ENCODE results near the gene PRELP.

Gene PRELP

GRCh38 chr1:203450001-203450400 lies 25.6 kb upstream of the PRELP start:
- H3K9me3 ChIP-seq (ENCODE audit: control insufficient read depth, low read length), result peaks cover 10% of the 10 kb centered on the region
- no peak overlapping the region for H2AK5ac ChIP-seq (ENCODE audit: low read length, severe bottlenecking)
- no peak for DNase-seq
- no peak overlapping the region for H3K18ac ChIP-seq (ENCODE audit: low read depth in 1 of 2, low read length in 2 of 2)
- no peak overlapping the region for H3K23ac ChIP-seq (ENCODE audit: low read length in 2 of 2)
- H3K4me2 ChIP-seq (ENCODE audit: low read length, poor library complexity, severe bottlenecking), result no peak overlapping the region
- H4K91ac ChIP-seq (ENCODE audit: low read length), result no peak overlapping the region
- no peak overlapping the region for H3K14ac ChIP-seq (ENCODE audit: low read length in 2 of 2)
- H4K8ac ChIP-seq (ENCODE audit: low read length), result no peak overlapping the region
- no CpG with 5 or more reads among the region's 1 CpG for WGBS
- H3K79me1 ChIP-seq (replicated peaks; ENCODE audit: low read length, poor library complexity, severe bottlenecking), result no peaks in the 10 kb centered on the region
- H3K4me1 ChIP-seq (ENCODE audit: control insufficient read depth, insufficient read depth, low read depth, low read length), result peaks cover 2% of the 10 kb centered on the region
- H3K36me3 ChIP-seq (ENCODE audit: control insufficient read depth in 1 of 2, insufficient read depth in 2 of 2, low read depth in 1 of 2, low read length in 2 of 2), result no peaks in the 10 kb centered on the region
- no peak overlapping the region for H2BK12ac ChIP-seq (ENCODE audit: low read length in 2 of 2)
- no peak overlapping the region for H2BK5ac ChIP-seq (ENCODE audit: low read depth, low read length, poor library complexity, severe bottlenecking)
- H3K27ac ChIP-seq (ENCODE audit: low read length, poor library complexity, severe bottlenecking), result no peak overlapping the region
- no peak overlapping the region for H3K4ac ChIP-seq (ENCODE audit: low read depth in 1 of 2, low read length in 2 of 2)
- peaks cover 0 to 69% of the 10 kb centered on the region in 2 experiments for H3K27me3 ChIP-seq (ENCODE audit: control insufficient read depth in 1 of 2, insufficient read depth in 1 of 2, low read length in 2 of 2)
- no peak overlapping the region for H2AFZ ChIP-seq (ENCODE audit: low read depth, low read length)
- no peak overlapping the region for H2BK15ac ChIP-seq (ENCODE audit: low read depth, poor library complexity, severe bottlenecking)
- no peak overlapping the region for H3K9ac ChIP-seq (ENCODE audit: low read length)
- H2BK120ac ChIP-seq (ENCODE audit: low read depth, low read length), result no peak overlapping the region
- H3K4me3 ChIP-seq (ENCODE audit: insufficient read depth in 1 of 2, low read depth in 1 of 2, low read length in 2 of 2), result no peak overlapping the region

- Histone ChIP-seq H4K91ac (ENCODE audit: low read length) (no peak overlapping the region), H3K27ac (ENCODE audit: low read length, poor library complexity, severe bottlenecking) (no peak overlapping the region), H3K23ac (ENCODE audit: low read length in 2 of 2) (no peak overlapping the region), H3K9me3 (ENCODE audit: control insufficient read depth, low read length) (peaks cover 4% of the 10 kb centered on the region), H2AK5ac (ENCODE audit: low read length, severe bottlenecking) (no peak overlapping the region), H3K36me3 (ENCODE audit: control insufficient read depth in 1 of 2, insufficient read depth in 2 of 2, low read depth in 1 of 2, low read length in 2 of 2) (no peaks in the 10 kb centered on the region), H3K9ac (ENCODE audit: low read length) (no peak overlapping the region), H2BK12ac (ENCODE audit: low read length in 2 of 2) (no peak overlapping the region), H2BK15ac (ENCODE audit: low read depth, poor library complexity, severe bottlenecking) (no peak overlapping the region), H3K79me1 (replicated peaks; ENCODE audit: low read length, poor library complexity, severe bottlenecking) (no peaks in the 10 kb centered on the region), H2BK120ac (ENCODE audit: low read depth, low read length) (no peak overlapping the region), H3K14ac (ENCODE audit: low read length in 2 of 2) (peak overlapping the region in 1 of 2 experiments; percentile 11), H2BK5ac (ENCODE audit: low read depth, low read length, poor library complexity, severe bottlenecking) (no peak overlapping the region), H3K4me1 (ENCODE audit: control insufficient read depth, insufficient read depth, low read depth, low read length) (peaks cover 3% of the 10 kb centered on the region), H3K18ac (ENCODE audit: low read depth in 1 of 2, low read length in 2 of 2) (no peak overlapping the region), H2AFZ (ENCODE audit: low read depth, low read length) (no peak overlapping the region), H3K4me2 (ENCODE audit: low read length, poor library complexity, severe bottlenecking) (no peak overlapping the region), H4K8ac (ENCODE audit: low read length) (no peak overlapping the region), H3K4me3 (ENCODE audit: insufficient read depth in 1 of 2, low read depth in 1 of 2, low read length in 2 of 2) (no peak overlapping the region), H3K4ac (ENCODE audit: low read depth in 1 of 2, low read length in 2 of 2) (no peak overlapping the region), H3K27me3 (ENCODE audit: control insufficient read depth in 1 of 2, insufficient read depth in 1 of 2, low read length in 2 of 2) (peaks cover 0 to 65% of the 10 kb centered on the region in 2 experiments)
- 83% methylated on average over 14 of the region's 17 CpGs for whole genome bisulfite sequencing
- no peak for DNase-seq
Observed at GRCh38 chr1:203450479-203451149, 25.0 kb upstream of the PRELP start.

GRCh38 chr1:203451836-203452784 lies 23.5 kb upstream of the PRELP start:
- Histone ChIP-seq H2BK120ac (ENCODE audit: low read depth, low read length) (no peak overlapping the region), H3K4me1 (ENCODE audit: control insufficient read depth, insufficient read depth, low read depth, low read length) (peaks cover 3% of the 10 kb centered on the region), H3K9ac (ENCODE audit: low read length) (no peak overlapping the region), H3K4me2 (ENCODE audit: low read length, poor library complexity, severe bottlenecking) (no peak overlapping the region), H2BK12ac (ENCODE audit: low read length in 2 of 2) (no peak overlapping the region), H2BK5ac (ENCODE audit: low read depth, low read length, poor library complexity, severe bottlenecking) (no peak overlapping the region), H3K4ac (ENCODE audit: low read depth in 1 of 2, low read length in 2 of 2) (no peak overlapping the region), H3K9me3 (ENCODE audit: control insufficient read depth, low read length) (no peaks in the 10 kb centered on the region), H3K14ac (ENCODE audit: low read length in 2 of 2) (no peak overlapping the region), H2AK5ac (ENCODE audit: low read length, severe bottlenecking) (no peak overlapping the region), H3K27me3 (ENCODE audit: control insufficient read depth in 1 of 2, insufficient read depth in 1 of 2, low read length in 2 of 2) (peaks cover 0 to 54% of the 10 kb centered on the region in 2 experiments), H2AFZ (ENCODE audit: low read depth, low read length) (no peak overlapping the region), H2BK15ac (ENCODE audit: low read depth, poor library complexity, severe bottlenecking) (no peak overlapping the region), H3K18ac (ENCODE audit: low read depth in 1 of 2, low read length in 2 of 2) (no peak overlapping the region), H3K36me3 (ENCODE audit: control insufficient read depth in 1 of 2, insufficient read depth in 2 of 2, low read depth in 1 of 2, low read length in 2 of 2) (no peaks in the 10 kb centered on the region), H4K91ac (ENCODE audit: low read length) (no peak overlapping the region), H3K79me1 (replicated peaks; ENCODE audit: low read length, poor library complexity, severe bottlenecking) (no peaks in the 10 kb centered on the region), H3K4me3 (ENCODE audit: insufficient read depth in 1 of 2, low read depth in 1 of 2, low read length in 2 of 2) (no peak overlapping the region), H3K27ac (ENCODE audit: low read length, poor library complexity, severe bottlenecking) (no peak overlapping the region), H3K23ac (ENCODE audit: low read length in 2 of 2) (no peak overlapping the region), H4K8ac (ENCODE audit: low read length) (no peak overlapping the region)
- 51% methylated on average over 2 of the region's 2 CpGs for WGBS
- no peak for DNase-seq

GRCh38 chr1:203453016-203453415 lies 22.6 kb upstream of the PRELP start:
- Histone ChIP-seq H2BK12ac (ENCODE audit: low read length in 2 of 2) (no peak overlapping the region), H3K4me2 (ENCODE audit: low read length, poor library complexity, severe bottlenecking) (no peak overlapping the region), H3K36me3 (ENCODE audit: control insufficient read depth in 1 of 2, insufficient read depth in 2 of 2, low read depth in 1 of 2, low read length in 2 of 2) (no peaks in the 10 kb centered on the region), H3K9ac (ENCODE audit: low read length) (no peak overlapping the region), H3K27me3 (ENCODE audit: control insufficient read depth in 1 of 2, insufficient read depth in 1 of 2, low read length in 2 of 2) (peaks cover 0 to 49% of the 10 kb centered on the region in 2 experiments), H2AK5ac (ENCODE audit: low read length, severe bottlenecking) (no peak overlapping the region), H3K4ac (ENCODE audit: low read depth in 1 of 2, low read length in 2 of 2) (no peak overlapping the region), H3K23ac (ENCODE audit: low read length in 2 of 2) (no peak overlapping the region), H3K79me1 (replicated peaks; ENCODE audit: low read length, poor library complexity, severe bottlenecking) (no peaks in the 10 kb centered on the region), H3K4me1 (ENCODE audit: control insufficient read depth, insufficient read depth, low read depth, low read length) (peaks cover 3% of the 10 kb centered on the region), H3K9me3 (ENCODE audit: control insufficient read depth, low read length) (no peaks in the 10 kb centered on the region), H4K91ac (ENCODE audit: low read length) (no peak overlapping the region), H4K8ac (ENCODE audit: low read length) (no peak overlapping the region), H2BK5ac (ENCODE audit: low read depth, low read length, poor library complexity, severe bottlenecking) (no peak overlapping the region), H2BK120ac (ENCODE audit: low read depth, low read length) (no peak overlapping the region), H2BK15ac (ENCODE audit: low read depth, poor library complexity, severe bottlenecking) (no peak overlapping the region), H3K18ac (ENCODE audit: low read depth in 1 of 2, low read length in 2 of 2) (no peak overlapping the region), H3K14ac (ENCODE audit: low read length in 2 of 2) (no peak overlapping the region), H2AFZ (ENCODE audit: low read depth, low read length) (no peak overlapping the region), H3K4me3 (ENCODE audit: insufficient read depth in 1 of 2, low read depth in 1 of 2, low read length in 2 of 2) (no peak overlapping the region), H3K27ac (ENCODE audit: low read length, poor library complexity, severe bottlenecking) (no peak overlapping the region)
- DNase-seq, result no peak
- WGBS, result 94% methylated on average over 4 of the region's 5 CpGs
